Central memory CD4-positive, alpha-beta T cell (primary cell): Measurements from ENCODE around the gene ARHGAP15.

Experiments
- DNase-seq: peaks from one replicate; pipeline ENCODE4 v3.0.0; 2022

ARHGAP15 gene

GRCh38 chr2:143280097-143280757, 151.0 kb downstream of the ARHGAP15 start:
- no peak for DNase-seq

DNA sequence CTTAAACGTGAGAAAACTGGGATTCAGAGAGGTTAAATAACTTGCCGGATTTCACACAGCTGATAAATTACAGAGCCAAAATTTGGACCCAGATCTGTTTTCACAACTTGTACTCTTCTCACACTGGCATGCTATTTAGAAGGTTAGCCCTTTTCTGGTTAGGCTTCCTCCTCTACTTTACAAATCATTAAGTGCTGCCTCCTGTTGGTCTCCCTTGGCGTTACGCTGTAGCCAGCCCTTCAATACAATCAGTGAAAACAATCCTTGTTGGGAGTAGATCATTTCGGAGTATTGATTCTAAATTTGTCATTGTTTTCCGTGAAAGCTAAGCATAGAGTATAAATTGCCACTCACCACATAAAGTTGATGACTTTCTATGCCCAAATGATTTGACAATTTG, 153.5 kb downstream of the ARHGAP15 start:
- no peak for DNase-seq

GRCh38 chr2:143284087-143284675, 155.0 kb downstream of the ARHGAP15 start:
- DNase-seq = peak; percentile 25

DNA sequence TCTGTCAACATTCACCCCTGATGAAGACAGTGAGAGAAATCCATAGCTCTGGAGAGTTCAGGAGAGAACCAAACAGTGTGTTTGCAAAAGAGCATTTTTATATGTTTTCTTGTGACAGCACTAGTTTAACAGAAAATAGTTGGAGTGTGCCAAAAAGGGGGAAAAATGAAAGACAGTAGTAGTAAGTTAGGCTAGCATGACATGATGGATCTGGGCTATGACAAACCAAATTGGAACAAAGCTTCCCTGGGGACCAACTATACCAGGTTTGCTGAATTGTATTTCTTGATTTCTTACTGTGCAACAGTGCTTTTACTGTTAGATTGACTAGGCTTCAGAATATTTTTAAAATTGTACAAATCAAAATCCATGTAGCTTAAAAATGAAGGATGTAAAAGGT, 159.8 kb downstream of the ARHGAP15 start:
- DNase-seq = no peak

DNA sequence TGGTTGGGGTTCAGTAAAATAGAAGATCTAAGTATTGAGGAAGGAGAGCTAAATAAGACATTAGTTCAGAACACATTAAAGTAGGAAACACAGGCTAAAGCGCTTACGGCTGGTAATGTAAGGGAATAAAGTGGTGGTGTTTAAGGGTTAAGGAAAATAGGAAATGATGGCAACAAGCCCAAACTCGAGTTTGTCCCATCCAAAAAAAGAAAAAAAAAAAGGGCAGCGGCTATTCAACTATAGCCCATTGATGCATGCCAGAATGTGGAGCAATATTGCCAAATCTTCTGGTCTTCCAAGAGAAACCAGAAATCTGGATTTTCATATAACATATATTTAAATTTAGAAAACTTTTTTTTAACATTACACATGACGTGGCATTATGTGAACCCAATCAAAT, 161.0 kb downstream of the ARHGAP15 start:
- DNase-seq = no peak

- no peak for DNase-seq
Observed at GRCh38 chr2:143294068-143294467, 164.8 kb downstream of the ARHGAP15 start.

DNA sequence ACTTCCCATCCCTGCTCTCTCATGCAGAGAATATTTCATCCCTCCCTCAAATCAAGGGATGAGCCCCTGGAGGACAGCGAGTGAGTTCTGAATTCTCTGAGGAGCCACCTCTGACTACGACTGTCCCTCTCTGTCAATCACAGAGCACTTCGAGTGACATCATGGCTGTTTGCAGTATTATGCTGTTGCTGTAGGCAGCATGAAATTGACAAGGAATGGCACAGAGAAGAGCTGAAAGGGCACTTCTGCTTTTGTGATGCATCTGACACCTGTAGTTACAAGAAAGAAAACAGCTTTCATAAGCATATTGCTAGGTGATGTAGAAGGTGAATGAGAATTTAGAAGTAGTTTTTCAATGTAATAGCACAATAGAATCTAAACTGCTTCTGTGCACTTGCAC, 166.9 kb downstream of the ARHGAP15 start:
- no peak for DNase-seq

DNA sequence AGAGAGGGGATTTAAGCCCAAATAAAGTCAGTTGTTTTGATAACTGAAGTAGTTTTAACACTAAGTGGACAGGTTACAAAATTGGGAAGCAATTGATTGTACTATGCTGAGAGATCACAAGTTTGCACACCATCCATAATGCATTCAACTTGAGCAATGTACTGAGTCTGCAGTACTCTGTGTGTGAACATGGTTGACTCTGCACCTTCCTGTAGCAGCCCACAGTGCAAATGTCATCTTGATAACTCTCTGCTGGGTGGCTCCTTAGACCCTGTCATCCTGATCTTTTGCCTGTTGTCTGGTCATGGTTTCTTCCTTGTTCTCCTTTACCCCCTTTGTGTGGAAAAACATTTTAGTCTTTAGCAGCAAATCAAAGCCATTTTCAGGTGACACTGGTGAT, 168.0 kb downstream of the ARHGAP15 start:
- no peak for DNase-seq

GRCh38 chr2:143300536-143300935, 171.3 kb downstream of the ARHGAP15 start:
- DNase-seq = no peak

DNA sequence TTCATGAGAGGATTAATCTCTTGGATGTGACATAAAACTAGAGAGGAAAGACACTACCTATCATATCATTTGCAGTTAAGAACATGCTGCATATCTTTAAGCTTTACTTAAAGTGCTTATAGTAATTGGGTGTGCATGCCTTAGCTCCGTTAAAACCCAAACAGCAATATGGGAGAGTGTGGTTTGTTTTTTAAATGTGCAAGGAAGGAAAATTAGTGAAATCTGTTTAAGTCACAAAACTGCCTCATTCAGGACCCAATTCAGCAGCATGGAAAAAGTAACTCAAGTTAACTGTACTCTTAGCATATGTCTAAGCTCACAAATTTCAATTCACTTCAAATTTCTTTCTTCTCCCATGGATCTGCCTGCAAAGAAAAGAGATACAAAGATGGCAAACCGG, 182.2 kb downstream of the ARHGAP15 start:
- no peak for DNase-seq

DNA sequence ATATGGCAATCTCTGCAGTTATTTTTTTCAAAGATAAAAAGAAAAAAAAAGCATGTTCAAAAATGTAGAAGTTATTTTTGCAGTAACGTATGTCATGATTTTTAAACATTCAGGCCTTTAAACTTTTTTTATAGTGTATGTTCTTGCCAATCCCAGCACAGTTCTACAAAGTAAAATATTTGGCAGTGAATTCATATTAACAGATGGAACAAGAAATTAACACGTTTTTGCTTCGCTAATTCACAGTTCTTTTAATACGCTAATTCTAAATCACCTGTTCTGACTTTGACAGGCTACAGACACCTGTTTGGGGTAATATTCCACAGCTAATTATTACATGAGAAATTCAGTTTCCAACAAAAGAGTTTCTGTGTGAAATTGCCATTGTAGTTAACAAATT, 183.2 kb downstream of the ARHGAP15 start:
- DNase-seq = no peak

DNA sequence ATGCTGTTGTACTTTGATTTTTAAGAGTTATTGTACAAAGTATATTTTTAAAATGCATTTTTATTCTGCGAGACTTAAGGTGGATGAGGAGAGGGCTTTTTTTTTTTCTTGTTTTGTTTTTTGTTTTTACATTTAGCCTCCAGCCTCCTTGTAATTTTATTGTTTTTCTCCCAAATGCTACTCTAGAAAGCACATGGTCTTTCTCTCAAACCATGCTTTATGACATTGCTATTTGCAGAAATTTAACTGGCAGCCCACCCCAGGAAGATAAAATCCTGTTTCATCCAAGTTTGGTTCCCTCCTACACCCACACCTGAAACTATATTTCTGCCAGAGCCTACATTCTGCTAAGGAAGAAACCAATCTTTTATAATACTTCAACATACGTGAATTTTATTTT, 184.6 kb downstream of the ARHGAP15 start:
- no peak for DNase-seq

DNA sequence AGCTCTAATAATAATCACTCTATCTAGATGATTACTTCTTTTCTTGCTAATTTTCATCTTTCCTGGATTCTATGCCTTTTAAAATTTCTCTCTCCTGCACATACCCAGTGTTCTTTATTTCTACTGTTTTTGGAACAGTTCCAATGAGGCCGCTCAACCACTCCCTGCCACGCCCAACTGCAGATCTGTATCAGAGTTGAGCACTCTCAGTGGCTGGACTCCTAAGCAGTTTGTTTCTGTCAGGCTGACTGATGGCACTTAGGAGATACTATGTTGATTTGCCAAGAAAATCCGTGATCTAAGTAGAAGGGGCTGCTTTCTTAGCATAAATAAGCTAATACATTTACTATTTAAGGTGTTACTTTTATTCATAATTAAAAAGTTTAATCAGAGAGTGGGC, 192.8 kb downstream of the ARHGAP15 start:
- no peak for DNase-seq

DNA sequence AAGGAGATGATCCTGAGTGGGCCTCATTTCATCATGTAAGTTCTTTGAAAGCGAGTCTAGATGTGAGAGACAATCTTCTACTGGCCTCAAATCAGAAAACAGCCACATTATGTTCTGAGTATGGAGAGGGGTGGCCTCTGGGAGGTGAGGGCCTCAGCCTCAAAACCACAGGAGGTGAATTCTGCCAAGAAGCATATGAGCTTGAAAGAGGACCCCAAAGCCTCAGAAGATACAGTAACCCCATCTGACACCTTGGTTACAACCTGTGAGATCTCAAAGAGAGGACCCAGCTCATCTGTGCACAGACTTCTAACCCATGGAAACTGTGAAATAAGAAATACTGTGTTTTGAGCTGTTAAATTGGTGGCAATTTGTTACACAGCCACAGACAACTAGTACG, 200.1 kb downstream of the ARHGAP15 start:
- DNase-seq = no peak

GRCh38 chr2:143333168-143333791, 204.1 kb downstream of the ARHGAP15 start:
- DNase-seq = no peak

- DNase-seq = no peak
Observed at GRCh38 chr2:143333847-143334246, 204.6 kb downstream of the ARHGAP15 start.

- DNase-seq = no peak
Observed at GRCh38 chr2:143334837-143335236, 205.6 kb downstream of the ARHGAP15 start.

- DNase-seq = no peak
Observed at GRCh38 chr2:143336719-143337210, 207.5 kb downstream of the ARHGAP15 start.

DNA sequence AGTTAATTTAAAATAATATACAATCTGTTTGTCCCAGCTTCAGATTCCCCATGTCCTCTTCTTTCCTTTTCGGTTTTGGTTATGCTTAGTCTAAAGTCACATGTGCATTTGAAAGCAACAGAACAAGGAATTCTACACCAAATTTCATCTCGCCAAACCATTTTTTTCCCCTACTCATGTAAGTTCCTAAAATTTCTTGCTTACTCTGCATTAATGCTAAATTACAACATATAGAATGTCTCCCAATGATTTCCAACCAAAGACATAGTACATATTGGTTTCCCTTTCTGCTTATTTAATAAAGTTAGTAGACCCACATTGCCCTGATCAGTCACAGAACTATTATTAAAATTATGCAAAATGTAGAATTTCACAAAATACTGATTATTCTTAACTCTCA, 212.3 kb downstream of the ARHGAP15 start:
- no peak for DNase-seq

- no peak for DNase-seq
Observed at GRCh38 chr2:143344780-143345179, 215.6 kb downstream of the ARHGAP15 start.

DNA sequence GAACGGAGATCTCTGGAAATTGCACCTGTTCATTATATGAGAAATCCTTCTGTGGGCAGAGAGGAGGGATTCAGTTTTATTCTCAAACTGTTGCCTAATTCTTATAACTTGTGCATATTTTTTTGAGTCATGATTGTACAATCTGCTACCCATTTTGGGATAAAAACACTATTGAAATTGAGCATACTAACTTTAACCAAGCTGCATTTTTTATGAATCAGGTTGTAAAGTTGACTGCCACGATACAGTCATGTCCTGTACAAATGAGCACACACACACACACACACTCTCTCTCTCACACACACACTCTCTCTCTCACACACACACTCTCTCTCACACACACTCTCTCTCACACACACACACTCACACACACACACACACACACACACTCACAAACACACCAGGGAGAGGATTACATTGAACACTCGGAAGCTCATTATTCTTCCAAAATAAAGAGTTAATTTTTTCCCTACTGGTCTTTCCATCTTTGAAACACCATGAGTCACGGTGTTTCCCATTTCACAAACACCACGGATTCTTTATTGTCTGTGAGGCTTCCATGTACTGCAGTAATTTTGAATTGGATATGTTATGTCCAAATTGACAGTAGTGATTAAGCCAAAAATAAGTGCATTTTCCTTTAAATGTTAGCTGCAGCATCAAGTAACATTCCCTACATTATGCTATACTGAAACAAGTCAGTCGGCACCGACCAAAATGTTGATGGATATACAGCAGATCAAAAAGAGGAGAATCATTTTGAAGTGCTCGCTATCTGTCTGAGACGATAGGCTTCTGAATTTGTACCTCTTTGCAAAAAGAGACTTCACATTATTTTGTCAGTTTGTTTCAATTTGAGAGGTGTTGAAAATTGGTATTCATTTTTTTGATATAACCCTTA, 216.9 kb downstream of the ARHGAP15 start:
- no peak for DNase-seq

DNA sequence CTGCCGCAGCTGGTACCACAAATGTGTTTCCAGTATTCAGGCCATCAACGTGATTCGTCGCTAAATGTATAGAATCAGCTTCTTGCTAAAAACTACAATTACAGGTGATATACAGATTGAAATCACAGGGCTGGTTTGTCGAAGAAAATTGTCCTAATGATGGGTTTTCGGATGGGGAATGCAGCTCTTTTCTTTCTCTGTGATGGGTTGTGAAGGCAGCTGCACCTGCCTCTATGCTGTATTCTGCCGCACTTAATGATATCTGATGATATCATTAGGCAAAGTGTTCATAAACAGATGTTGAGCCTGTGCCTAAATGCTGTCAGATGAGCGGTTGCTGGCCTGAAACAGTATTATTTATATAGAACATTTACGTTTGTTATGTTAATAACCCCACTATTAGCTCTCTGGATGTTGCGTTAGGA, 218.1 kb downstream of the ARHGAP15 start:
- no peak for DNase-seq

GRCh38 chr2:143347901-143348414, 218.7 kb downstream of the ARHGAP15 start:
- no peak for DNase-seq
